C4-2B (cell line): Measurements from ENCODE around the gene PCDHGA4.

Experiments used
- H3K27ac ChIP-seq: fragments of 450-650 bp; 2 replicates; pipeline ENCODE4 v1.5.1; 2017
- CTCF ChIP-seq: fragments of 450-650 bp; conservative IDR thresholded peaks from 2 replicates; pipeline ENCODE4 v1.5.1; 2017; ENCODE audit warnings: mild to moderate bottlenecking
- ZFX ChIP-seq: fragments of 450-650 bp; IDR thresholded peaks from 2 replicates; pipeline ENCODE4 v1.6.1; 2017

Gene PCDHGA4

GRCh38 chr5:141402553-141403243 is 47.9 kb downstream of the PCDHGA4 start, which contains the start of gene PCDHGA9:
Gene PCDHGA9, plus strand, starts transcription at chr5:141402778. Its CDS starts 175 bp downstream, at chr5:141402953.
- H3K27ac ChIP-seq, result no peak within 1 kb of the TSS
- TF ChIP-seq CTCF (peak; percentile 80), ZFX (no peak)

GRCh38 chr5:141403387-141403786 is 48.6 kb downstream of the PCDHGA4 start:
- no peak for TF ChIP-seq ZFX
- no peak overlapping the region for H3K27ac ChIP-seq
